IPS-NIHi11 (cell line): ENCODE results near the gene SFI1.
"Not testable (repeated sequence)": the region's sequence is repeated elsewhere in the genome, so short reads cannot be mapped to it uniquely, and the experiment has no call there.

Experiments
- DNase-seq: peaks from one replicate; pipeline ENCODE4 v3.0.0; 2012; ENCODE audit warnings: mixed read lengths, low spot score

Gene SFI1, protein sequence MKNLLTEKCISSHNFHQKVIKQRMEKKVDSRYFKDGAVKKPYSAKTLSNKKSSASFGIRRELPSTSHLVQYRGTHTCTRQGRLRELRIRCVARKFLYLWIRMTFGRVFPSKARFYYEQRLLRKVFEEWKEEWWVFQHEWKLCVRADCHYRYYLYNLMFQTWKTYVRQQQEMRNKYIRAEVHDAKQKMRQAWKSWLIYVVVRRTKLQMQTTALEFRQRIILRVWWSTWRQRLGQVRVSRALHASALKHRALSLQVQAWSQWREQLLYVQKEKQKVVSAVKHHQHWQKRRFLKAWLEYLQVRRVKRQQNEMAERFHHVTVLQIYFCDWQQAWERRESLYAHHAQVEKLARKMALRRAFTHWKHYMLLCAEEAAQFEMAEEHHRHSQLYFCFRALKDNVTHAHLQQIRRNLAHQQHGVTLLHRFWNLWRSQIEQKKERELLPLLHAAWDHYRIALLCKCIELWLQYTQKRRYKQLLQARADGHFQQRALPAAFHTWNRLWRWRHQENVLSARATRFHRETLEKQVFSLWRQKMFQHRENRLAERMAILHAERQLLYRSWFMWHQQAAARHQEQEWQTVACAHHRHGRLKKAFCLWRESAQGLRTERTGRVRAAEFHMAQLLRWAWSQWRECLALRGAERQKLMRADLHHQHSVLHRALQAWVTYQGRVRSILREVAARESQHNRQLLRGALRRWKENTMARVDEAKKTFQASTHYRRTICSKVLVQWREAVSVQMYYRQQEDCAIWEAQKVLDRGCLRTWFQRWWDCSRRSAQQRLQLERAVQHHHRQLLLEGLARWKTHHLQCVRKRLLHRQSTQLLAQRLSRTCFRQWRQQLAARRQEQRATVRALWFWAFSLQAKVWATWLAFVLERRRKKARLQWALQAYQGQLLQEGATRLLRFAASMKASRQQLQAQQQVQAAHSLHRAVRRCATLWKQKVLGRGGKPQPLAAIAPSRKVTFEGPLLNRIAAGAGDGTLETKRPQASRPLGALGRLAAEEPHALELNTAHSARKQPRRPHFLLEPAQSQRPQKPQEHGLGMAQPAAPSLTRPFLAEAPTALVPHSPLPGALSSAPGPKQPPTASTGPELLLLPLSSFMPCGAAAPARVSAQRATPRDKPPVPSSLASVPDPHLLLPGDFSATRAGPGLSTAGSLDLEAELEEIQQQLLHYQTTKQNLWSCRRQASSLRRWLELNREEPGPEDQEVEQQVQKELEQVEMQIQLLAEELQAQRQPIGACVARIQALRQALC

DNA sequence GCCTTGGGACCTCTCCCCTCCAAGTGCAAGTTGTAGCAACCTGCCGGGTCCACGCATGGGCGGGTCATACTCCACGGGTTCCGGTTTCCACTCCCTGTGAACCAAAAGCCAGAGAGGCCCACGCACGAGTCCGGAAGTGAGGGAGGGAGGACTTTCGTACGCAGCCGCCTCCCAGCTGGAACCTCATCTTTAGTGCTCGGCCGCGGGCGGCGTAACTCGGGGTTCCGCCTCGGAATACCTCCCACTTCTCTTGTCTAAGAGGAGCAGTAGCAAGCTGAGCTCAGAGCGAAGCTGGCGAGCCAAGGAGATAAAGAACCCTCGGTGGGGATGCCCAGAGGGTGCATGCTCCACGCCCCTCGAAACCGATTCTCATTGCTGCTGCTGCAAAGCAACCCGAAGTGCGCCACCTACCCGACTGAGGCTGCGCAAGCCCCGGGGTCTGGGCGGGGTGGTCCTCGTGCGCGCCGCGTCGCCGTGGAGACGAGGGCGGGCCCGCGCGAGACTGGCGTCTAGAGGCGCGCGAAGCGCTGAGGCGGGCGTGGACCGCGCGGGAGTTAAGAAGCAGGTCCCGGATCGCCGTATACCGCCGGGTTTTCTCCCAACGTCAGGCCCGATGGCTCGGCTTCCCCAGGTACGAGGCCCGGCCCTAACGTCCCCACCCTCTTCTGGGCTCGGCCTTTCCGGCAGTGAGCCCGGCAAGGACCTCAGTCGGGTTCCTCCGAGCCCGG lies at the start of gene SFI1:
SFI1 (plus strand) TSS at position 530 of the 728 bp plus-strand sequence. CDS start 11,749 bp downstream, outside the sequence.
- peak; percentile 88 for DNase-seq

DNA sequence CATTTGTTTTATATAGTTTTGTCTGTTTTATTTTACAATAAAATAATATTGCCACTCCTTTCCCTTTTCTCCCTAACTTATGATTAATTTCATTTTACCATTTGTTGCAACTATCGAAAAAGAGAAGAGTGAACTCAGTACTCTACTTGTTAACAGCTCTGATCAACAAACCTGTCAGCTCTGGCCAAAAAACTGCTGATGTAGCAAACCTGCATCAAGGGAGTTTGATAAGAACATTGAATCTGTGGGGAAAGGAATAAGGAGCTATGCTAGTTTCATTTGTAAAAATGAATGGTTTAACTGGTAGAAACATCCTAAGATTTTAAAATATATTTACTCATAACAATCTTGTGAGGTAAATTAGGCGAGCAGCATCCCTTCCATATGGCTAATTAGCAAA lies 49.6 kb upstream of the SFI1 start:
- no peak for DNase-seq

DNA sequence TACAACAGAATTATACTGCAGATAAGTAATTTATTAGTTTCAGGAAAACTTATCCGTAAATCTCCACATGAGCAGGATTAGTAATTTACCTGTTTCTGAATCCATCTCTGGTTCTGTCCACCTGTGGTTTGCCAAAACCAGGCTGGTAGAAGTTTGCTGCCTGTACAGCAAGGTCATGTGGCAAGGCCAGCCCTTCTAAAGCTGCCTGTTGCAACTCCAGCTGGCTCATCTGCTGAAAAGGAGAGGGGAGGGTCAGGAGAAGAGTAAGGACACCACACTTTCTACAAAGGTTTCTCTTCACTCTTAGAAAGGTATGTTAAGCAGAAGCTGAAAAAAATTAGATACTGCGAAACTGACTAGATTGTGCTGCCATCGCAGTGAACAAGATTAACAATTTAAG lies 49.0 kb upstream of the SFI1 start:
- DNase-seq: no peak

DNA sequence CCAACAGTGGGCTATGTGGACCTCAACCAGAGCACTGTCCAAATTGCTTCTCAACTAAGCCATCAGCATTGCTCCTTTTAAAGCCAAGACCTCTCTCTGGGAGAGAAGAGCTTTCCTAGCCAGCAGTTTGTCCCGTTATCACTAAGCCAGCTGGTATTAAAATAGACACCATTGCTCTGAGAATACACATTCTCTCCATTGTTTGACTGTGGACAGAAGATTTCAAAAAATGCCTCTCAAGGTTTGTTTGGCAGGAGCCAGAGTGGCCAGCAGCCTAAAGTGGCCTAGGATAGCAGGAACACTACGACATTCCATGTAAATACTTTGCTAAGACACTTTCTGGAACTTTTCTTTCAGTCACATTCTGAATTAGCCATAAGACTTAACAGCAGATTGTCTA lies 48.0 kb upstream of the SFI1 start:
- no peak for DNase-seq

DNA sequence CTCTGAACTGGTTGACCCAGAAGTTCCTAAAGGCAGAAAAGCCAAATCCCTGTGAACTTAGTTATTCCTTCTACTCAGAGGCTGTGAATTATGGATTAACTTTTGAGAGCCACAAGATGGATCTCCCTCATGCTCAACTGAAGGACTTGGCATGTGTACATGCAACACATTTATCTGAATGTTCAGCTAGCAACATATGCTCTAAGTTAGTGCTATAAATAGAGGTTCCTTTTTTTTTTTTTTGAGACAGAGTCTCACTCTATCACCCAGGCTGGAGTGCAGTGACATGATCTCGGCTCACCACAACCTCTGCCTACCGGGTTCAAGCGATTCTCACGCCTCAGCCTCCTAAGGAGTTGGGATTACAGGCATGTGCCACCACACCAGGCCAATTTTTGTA lies 46.8 kb upstream of the SFI1 start:
- DNase-seq: no peak

DNA sequence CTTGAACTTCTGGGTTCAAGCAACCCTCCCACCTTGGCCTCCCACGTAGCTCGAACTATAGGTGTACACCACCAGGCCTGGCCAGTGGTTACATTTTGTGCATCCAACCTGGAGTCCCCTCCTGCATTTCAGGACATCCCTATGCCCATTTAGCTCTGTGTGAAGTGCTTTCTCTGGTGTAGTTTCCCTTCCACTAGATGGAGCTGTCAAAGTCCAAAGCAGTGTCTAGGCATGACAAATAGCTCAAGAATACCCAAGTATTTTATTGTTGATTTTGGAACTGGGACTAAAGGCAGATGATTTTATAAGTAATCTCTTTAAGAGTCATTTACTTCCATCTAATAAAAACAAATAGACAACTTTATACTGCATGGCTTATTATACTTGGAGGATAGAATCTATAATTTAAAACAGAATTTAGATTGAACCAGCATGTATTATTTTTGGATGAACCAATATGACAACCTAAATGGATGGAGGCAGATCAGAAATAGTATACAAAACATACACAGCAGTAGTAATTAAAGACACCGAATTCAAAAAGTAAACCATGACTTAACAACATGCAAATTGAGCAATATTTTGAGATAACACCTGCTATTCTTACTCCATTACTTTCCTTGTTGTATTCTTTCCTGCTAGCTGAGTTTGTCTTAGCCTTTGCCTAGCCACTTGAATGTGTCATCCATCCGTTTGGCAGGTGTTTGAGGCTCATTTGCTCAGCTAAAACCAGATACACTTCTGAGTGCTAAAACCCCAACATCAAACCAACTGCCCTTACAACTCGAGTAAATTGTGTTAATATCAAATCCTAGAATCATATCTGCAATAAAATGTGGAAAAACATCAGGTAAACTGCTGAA lies 44.4 kb upstream of the SFI1 start:
- DNase-seq: peak; percentile 55

DNA sequence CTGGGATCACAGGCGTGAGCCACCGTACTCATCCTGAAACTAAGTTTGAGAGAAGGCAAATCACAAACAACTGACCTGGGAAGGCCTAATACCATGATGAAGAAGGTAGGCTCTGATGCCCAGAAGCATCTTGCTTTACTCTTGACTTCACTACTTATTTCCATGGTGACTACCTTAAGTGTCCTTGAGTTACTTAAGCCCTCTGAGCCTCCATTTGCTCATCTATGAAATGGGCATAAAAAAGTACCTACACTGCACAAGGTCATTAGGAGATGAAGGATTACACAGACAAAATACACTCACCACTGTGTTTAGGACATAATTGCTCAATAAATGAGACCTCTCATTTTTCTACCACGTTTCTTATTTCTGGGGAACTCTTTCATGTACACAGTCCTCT lies 34.6 kb upstream of the SFI1 start:
- DNase-seq: no peak

DNA sequence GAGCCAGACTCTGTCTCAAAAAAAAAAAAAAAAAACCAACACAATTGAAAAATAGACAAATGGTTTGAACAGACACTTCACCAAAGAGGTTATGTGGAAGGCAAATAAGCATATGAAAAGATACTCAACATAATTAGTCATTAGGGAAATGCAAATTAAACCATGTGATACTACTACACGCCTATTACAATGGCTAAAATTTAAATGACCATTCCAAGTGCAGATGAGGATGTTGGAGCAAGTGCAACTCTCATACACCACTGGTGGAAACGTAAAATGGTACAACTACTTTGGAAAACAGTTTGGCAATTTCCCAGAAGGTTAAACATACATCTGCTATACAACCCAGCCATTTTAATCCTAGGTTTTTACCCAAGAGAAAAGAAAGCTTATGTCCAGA lies 31.0 kb upstream of the SFI1 start:
- no peak for DNase-seq

DNA sequence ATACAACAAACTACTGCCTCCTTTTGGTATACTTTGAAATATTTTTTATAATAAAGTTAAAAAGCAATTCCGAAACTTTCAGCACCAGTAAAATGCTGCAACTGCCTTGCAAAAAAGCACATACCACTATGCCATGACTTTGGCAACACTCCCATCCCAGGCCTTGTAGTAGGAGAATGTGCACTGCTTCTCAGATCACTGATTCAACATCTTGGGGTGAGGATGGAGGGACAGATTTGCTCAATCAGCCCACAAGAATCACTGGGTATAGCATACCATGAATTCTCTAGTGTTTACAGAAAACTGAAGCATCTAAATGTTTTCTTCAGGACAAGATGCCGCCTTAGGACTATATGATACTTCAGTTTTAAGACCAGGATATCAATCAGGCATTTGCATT lies 21.6 kb upstream of the SFI1 start:
- no peak for DNase-seq

DNA sequence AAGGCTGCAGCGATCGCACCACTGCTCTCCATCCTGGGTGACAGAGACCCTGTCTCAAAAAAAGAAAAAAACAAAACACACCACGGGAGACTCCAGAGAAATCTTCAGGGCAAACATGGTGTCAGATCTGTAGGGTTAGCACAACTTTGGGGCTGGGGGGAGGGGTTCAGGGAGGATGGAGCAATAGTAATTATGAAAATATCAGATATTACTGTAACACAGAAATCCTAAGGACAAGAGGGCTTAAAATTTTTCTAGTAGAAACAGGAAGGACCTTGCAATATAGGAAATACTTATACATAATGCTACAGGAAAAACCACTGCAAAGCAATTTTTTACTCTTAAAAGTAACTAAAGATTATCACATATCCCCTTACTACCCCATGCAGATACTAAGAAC lies 20.5 kb upstream of the SFI1 start:
- no peak for DNase-seq

DNA sequence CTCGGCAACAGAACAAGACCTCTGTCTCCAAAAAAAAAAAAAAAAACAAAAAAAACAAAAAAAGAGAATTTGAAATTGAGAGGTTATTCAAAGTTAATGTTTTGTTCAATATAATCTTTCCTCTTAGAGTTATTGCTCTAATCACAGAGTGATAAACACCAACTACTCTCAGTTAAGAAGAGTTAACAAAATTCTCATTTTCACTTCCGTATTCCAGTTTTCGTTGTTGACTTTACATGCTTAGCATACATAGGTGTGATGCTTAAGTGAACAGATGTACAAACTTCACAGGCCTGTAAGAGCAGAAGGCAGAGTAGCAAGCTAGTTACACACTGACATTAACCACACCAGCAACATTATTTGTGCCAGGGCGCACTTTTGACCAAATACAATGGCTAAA lies 19.0 kb upstream of the SFI1 start:
- no peak for DNase-seq

DNA sequence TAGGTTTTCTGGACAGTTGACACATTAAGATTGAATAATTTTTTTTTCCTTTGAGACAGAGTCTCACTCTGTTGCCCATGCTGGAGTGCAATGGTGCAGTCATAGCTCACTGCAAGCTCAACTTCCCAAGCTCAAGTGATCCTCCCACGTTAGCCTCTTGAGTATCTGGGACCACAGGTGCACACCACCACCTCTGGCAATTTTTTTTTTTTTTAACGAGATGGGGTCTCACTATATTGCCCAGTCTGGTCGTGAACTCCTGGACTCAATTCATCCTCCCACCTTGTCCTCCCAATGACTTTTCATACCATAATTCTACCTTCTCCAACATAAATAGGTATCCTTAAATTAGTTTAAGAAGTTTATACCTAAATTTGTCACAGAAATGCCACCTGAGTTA lies 15.2 kb upstream of the SFI1 start:
- no peak for DNase-seq

DNA sequence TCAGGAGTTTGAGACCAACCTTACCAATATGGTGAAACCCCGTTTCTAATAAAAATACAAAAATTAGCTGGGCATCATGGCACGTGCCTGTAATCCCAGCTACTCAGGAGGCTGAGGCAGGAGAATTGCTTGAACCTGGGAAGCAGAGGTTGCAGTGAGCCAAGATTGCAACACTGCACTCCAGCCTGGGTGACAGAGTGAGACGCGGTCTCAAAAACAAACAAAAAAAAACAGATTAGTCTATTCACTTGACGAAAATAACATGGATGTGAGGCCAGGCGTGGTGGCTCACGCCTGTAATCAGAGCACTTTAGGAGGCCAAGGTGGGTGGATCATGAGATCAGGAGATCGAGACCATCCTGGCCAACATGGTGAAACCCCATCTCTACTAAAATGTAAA lies 13.9 kb upstream of the SFI1 start:
- not testable (repeated sequence) for DNase-seq

DNA sequence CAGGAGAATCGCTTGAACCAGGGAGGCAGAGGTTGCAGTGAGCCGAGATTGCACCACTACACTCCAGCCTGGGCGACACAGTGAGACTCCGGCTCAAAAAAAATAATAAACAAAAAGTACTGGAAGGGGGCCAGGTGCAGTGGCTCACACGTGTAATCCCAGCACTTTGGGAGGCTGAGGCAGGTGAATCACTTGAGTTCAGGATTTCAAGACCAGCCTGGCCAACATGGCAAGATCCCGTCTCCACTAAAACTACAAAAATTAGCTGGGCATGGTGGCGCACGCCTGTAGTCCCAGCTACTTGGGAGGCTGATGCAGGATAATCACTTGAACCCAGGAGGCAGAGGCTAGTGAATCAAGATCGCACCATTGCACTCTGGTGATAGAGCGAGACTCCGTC lies 10.0 kb upstream of the SFI1 start:
- not testable (repeated sequence) for DNase-seq

DNA sequence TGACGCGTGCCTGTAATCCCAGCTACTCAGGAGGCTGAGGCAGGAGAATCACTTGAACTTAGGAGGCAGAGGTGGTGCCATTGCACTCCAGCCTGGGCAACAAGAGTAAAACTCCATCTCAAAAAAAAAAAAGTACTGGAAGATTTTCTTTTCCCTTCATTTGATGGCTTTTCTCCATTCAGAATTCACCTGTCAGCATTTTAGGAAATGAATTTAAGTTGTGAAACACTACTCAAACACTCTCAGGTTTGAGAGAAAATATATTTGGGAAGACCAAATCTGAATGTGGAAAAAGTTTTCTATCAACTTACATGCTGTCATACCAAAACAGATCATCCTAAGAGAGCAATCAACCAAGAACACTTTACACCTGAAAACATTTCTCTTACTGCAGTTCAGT lies 9.4 kb upstream of the SFI1 start:
- DNase-seq: no peak

DNA sequence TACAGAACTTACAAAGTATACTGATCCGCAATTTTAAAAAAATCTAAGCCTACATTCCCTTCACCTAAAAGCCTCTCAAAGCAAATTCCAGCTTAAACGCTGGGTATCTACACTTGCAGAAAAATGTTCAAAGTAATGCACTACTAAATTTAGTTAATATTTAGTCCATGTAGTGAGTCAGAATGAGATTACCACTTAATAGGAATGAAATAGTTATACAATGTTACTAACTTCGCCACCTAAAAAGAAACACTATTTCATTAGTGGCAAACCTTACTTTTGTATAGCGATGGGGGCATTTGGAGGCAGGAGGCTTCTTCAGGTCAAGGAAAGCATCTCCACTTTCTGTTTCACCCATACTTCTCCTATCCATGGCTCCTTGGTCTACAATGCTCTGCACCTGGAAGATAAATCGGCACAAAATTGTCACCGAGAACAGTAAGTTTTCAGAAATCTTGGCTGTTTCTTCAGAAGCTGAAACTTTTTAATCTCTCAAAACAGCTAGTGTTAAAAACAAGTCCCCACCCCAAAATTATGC lies 7.9 kb upstream of the SFI1 start:
- DNase-seq: no peak

DNA sequence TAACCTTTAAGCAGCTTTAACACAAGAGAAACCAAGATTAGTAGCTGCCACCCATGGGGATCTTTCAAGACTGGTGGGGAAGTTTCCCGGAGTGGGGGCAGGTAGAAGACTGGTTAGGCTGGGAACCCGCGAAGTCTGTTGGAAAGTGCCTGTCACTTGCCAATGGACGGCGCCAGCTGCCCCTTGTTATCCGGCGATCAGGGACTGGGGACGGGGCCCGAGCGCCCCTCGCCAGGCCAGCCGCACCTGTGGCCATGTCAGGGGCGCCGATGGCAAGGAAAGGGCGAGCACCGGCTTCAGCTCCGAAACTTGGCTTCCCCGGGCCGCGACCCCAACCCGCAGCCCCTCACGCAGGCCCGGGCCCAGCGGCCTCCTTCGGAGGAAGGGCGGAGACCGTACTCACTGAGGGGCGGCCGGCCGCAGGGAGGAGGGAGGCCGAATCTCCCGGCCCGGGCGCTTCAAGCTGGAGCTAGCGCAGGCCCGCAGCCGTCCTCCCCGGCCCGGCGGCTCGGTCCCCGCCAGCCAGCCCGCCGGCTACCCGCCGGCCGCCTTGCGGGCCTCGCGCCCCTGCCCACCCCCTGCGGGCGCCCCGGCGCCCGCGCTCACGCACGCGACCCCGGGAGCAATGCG lies 7.2 kb upstream of the SFI1 start:
- peak; percentile 75 for DNase-seq

DNA sequence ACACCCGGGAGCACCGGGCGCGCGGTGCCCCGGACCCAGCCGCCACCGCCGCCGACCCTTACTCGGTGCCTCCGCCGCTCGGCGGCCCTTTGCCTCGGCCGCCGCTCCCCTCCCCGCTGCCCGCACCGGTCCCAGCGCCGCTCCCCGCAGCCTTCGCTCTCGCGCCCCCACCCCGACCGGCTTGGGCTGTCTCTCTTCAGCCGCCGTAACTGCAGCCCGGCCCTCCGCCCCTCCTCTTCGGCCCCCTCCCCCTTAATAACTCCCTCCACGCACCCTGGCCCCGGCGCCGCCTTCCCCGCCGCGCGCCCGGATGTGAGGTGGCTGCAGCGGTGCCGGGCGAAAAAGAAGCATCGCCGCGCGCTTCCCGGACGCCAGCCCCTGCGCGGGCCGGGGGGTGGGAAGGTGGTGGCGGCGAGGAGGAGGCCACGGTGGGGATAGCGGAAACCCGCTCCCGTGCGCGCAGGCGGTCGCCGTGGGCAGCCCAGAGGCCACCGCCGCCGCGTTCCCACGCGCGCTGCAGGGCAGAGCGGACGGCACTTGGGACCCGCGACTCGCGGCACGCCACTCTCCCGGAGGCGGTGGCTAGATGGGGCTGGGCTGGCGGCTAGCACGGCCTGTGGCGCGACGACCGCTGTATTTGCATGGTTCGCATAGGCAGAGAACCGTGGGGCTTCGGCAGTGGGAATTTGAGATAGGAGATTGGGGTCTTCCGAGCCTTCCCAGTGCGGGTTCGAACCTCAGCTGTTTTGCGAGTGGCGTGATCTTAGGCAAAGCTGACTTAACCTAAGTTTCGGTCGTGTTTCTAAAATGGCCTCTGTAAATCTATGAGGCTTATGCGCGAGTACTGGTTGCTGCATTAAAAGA lies 6.5 kb upstream of the SFI1 start, which contains the start of gene EIF4ENIF1:
EIF4ENIF1 (minus strand) TSS at position 211 of the 864 bp plus-strand sequence. CDS start 1,124 bp downstream, outside the sequence.
- peak; percentile 95 for DNase-seq

DNA sequence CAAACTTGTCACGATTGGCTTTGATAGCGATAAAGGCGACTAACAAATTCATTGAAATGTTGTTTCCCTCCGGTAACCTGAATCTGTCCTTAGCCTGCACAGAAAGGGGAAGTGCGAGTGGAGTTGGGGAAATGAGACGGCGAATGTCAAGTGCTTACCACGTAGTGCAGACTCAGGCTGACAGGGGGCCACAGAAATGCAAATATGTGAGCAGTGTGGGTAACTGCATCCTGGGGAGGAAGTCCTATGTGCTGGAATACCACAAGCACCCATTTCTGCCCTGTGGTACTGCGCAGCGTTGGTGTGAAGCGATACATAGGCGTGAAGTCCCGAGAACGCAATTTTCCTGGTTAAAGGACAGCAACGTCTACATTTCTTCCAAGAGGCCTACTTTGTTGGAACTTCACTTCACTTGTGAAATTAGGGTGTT lies 5.8 kb upstream of the SFI1 start:
- peak; percentile 32 for DNase-seq
